Frontal cortex (tissue), 4 donors: ENCODE measurements around the gene TMEM181. TPM values are rescaled to one million over a fixed set of nuclear protein-coding genes. Genes with fewer than 3 reads are reported as not detected.
"Not testable (repeated sequence)": the region's sequence is repeated elsewhere in the genome, so short reads cannot be mapped to it uniquely, and the experiment has no call there.

Source experiments
- DNase-seq, 2 donors: peaks; one replicate each; pipeline ENCODE4 v3.0.0; 2012; ENCODE audit warnings: low spot score in 2 of 2
- FAIRE-seq: peaks from 2 replicates; lab custom pipeline; 2012; peaks lifted over from hg19 to GRCh38; lab: Jason Lieb, UNC
- small RNA-seq: library from RNA; depleted of rRNA; stranded (forward); fragments of <200 nt; gene quantifications from one replicate; pipeline ENCODE3, GENCODE V24; 2014
- total RNA-seq: library from RNA; depleted of rRNA; stranded (reverse); fragments of >200 nt; gene quantifications from one replicate; pipeline ENCODE4 v1.2.3, GENCODE V29; 2014
- donor health status: control.
- donor health status: control.
- donor health status: control.

TMEM181 gene
- total RNA-seq, 1 donor from 2014 or later: 64.0 TPM

- FAIRE-seq: no peak
- no peak for DNase-seq
These were observed 109.5 kb downstream of the TMEM181 start for GRCh38 chr6:158669145-158670035.

GRCh38 chr6:158672119-158672518 is 112.2 kb downstream of the TMEM181 start:
- not testable (repeated sequence) for FAIRE-seq, DNase-seq

GRCh38 chr6:158672726-158673125 is 112.8 kb downstream of the TMEM181 start:
- FAIRE-seq: no peak

GRCh38 chr6:158674342-158675131 is 114.6 kb downstream of the TMEM181 start:
- DNase-seq (no peak), FAIRE-seq (no peak)

More at GRCh38 chr6:158672726-158673125, 112.8 kb downstream of the TMEM181 start:
- DNase-seq: no peak

- FAIRE-seq, DNase-seq: not testable (repeated sequence)
These were observed 117.2 kb downstream of the TMEM181 start for GRCh38 chr6:158677094-158677493.

- no peak for DNase-seq
- no peak for FAIRE-seq
These were observed 118.2 kb downstream of the TMEM181 start for GRCh38 chr6:158677906-158678578.

GRCh38 chr6:158680015-158680414 is 120.1 kb downstream of the TMEM181 start:
- no peak for FAIRE-seq
- no peak for DNase-seq

- FAIRE-seq (no peak), DNase-seq (no peak)
These were observed 120.6 kb downstream of the TMEM181 start for GRCh38 chr6:158680481-158680880.

GRCh38 chr6:158684311-158684710 is 124.4 kb downstream of the TMEM181 start:
- DNase-seq (no peak), FAIRE-seq (no peak)

- FAIRE-seq (no peak), DNase-seq (no peak)
These were observed 124.9 kb downstream of the TMEM181 start for GRCh38 chr6:158684745-158685324.

Small RNAs within 50 kb of the gene (small RNA-seq; reads per million reads assigned to genes)
- gene MIR7161: not detected

Other genes with a start within 250 kb of the TMEM181 start
- gene TULP4, start 247.6 kb upstream of the TMEM181 start, total RNA-seq: 1,613 TPM
- 62.8 TPM for gene DYNLT1, start 84.7 kb downstream of the TMEM181 start, total RNA-seq
- 2.0 TPM for gene SYTL3, start 90.0 kb downstream of the TMEM181 start, total RNA-seq